ENCODE measurements around the gene CTBP1.

DNA sequence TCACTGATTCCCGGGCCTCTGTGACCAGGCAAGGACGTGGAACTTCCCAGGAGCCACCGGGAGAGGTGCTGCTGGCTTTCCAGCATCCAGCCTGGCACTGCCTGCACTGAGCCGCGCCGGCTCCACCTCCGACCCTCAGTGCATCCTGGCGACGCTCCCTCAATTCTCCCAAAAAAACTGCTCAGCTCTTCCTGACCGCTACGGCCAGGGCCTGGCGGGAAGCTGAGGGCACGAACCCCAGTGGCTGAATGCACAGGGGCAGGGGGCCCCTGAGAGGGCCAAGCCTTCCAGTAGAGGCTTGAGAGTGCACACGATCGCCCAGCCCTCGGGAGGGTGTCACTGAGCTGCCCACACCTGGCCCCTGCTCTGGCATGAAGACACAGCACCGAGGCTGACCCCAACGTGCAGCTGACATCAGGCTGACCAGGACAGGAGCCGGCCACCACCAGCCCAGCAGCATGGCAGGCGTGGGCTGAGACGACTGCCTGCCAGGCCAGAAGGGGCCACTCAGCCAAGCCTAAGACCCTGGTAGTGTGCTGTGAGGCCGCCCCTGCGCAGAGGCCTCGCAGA lies 6.9 kb downstream of the CTBP1 start:
- TF ChIP-seq CTCF (IDR thresholded peaks at IDR 0.05) (no peak), EZH2 (IDR thresholded peaks at IDR 0.05; ENCODE audit: borderline replicate concordance, insufficient read depth, low read depth, low read length, poor library complexity, severe bottlenecking) (no peak)
